Left cardiac atrium (tissue), 4 donors: ENCODE measurements around the gene COX7A2L. TPM values are rescaled to one million over a fixed set of nuclear protein-coding genes. Genes with fewer than 3 reads are reported as not detected.
"Not testable (repeated sequence)": the region's sequence is repeated elsewhere in the genome, so short reads cannot be mapped to it uniquely, and the experiment has no call there.

Source experiments
- ATAC-seq, 2 donors: fragments of 200-7000 bp; cut with Tn5 transposase; one replicate each; pipeline ENCODE4 v1.9.1; 2020; ENCODE audit warnings: mild to moderate bottlenecking in 2 of 2, moderate library complexity in 2 of 2
- DNase-seq: peaks from one replicate; pipeline ENCODE4 v3.0.0-alpha.2; 2020
- intact Hi-C, 2 donors: fragments of 100-400 bp; cut with DNase I; formaldehyde crosslinking; loops; one replicate each; pipeline versions ENCODE4 v1.14.1 to v1.15.1; 2022 to 2023
- total RNA-seq, 2 donors: library from RNA; stranded (reverse); fragmentation: NEBNext Ultra II Directional; extraction: Animal tissue kit (Norgen Biotek cat#: 25700); gene quantifications; one replicate each; pipeline ENCODE4 v1.2.1, GENCODE V29; 2021
- donor health status: DM: no; HTN: yes; CAD: no.
- donor health status: DM: no; HTN: yes; CAD: no; lungs with severe emphysema.
- donor health status: DM: yes; HTN: yes; CAD: no.
- donor health status: Dilated cardiomyopathy.

The COX7A2L gene
- total RNA-seq, 2 donors from 2014 or later: 86.7 to 101 TPM

DNA sequence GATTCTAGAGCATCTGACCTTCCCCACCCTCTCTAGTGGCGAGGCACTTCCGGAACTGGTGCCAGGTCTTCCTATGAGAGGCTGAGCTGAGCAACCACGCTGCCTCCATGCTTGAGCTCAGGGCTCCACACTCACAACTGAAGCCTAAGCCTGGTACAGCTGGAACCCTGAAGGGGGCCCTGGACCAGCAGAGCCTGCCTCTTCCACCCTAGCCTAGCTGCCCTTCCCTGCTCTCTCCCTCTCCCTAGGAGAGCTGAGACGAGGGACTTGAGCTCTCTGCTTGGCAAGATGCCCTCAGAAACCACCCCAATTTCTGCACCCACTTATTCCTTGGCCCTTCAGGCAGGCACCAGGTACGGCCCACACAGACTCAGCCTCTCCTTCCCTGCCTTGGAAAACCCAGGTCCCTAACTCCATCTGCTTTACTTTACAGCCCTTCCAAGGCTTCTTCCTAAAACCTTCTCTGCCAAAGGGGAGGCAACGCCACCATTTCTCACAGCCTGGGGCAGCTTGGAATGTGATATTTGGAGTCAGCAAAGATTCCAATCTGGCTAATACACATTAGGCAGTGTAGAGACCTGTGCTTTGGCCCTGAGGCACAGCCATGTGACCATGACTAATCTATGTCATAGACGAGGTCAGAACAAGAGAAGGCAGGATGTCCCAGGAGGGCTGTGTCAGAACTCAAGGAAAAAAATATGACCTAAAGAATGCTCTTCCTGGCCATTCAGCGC lies 18.8 kb downstream of the COX7A2L start:
- intact Hi-C loops: no loop called here
- ATAC-seq (peak; percentile 82 to 87), DNase-seq (no peak)

DNA sequence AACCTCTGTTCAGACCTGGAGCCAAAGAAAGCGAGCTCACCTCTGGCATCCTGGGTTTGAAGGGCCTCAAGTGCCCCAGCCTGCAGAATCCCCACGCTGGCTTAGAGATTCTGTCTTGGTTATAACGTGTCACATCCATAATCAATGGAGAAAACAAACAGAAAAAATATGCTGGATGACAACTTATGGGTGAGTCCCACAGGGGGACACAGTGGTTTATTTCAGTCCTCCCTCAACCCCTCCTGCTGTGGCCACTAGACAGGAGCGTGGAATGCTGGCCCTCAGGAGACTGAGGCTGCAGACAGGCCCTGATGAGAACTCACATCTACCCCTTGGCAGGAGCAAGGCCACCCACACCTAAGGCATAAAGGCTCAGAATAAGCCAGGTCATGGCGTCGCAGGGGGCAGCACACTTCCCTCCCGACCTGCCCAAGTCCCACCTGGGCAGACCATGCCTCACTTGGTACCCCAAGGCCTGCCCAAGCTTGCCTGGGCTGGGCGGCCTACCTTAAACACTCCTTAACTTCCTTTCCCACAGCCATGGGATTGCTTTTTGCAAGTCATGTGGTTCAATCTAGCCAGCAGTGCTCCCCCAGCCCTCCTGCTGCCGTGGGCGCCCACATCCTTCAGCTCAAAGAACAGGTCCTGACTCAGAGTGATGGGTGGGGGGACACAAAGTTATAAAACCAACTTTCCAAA lies 19.9 kb downstream of the COX7A2L start:
- no peak for DNase-seq

DNA sequence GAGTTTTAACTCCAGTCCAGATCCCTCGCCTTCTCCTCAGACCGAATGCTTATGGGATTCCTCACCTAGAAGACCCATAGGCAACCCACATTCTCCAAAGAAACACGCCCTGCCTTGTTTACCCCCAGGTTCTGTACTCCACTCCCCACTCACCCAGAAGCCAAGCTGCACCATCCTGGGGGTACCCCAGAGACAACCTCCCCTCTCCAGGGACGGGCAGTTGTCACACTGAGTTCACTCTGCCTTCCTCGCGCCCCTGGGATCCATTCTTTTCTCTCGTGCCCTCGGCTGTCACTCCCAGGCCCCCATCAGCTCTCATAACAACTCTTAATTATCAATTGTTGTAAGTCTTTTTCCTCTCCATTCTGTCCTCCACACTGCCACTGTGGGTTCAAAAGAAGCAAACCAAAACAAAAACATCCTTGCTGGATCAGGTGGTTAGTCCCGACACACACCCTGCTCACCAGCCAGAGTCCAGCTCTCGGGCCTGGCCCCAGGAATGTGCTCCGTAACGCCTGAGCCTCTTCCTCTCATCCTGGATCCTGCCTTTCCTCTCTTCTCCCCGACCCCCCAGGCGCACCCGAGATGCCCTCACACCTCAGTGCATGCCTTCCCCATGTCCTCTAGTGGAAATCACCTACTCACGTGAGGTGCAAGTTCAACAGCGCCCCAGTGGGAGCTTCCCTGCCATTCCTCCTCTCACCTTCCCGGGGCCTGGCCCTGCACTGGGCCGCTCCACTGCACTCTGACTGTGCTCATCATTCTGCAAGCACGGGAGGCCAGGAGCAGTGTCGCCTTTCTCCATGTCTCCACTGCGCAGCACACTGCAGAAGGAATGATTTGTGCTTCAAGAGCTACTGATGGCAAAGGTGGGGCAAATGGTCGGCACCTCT lies 20.7 kb downstream of the COX7A2L start:
- no peak for DNase-seq
- intact Hi-C loops: no loop called here
- ATAC-seq: no peak

More for the DNA sequence above, 19.9 kb downstream of the COX7A2L start:
- no peak for ATAC-seq
- intact Hi-C loops: no loop called here

DNA sequence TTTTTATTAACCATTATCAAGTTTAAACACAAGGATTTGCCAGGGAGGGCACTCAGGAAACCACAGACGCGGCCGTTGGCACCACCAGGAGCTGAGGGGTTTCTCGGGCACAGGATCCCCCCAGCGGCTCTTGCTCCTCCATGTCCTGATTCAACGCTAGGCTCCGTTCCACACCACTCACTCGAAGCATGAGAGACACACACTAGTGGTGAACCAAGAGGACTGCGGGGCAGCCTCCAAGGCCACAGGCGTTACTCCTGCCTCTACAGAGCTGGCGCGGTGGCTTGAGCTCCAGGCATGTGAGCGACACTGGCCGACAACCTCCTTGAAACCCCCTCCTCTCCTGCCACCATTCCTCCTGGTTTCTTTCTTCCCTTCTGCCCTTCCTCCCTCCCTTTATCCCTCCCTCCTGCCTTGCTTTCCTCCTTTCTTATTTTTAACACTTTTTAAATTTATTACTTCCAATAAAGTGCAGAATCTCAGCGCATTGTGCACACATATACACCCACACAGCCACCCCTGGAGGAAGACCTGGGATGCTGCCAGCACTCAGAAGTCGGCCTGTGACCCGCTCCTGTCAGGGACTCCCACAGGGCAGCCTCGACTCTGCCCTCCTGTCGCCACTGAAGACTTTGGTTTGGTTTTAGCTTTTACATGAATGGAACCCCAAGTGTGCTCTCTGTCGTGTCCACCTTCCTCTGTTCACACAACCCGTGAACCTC lies 21.7 kb downstream of the COX7A2L start:
- intact Hi-C loops: no loop called here
- DNase-seq (no peak), ATAC-seq (no peak)

DNA sequence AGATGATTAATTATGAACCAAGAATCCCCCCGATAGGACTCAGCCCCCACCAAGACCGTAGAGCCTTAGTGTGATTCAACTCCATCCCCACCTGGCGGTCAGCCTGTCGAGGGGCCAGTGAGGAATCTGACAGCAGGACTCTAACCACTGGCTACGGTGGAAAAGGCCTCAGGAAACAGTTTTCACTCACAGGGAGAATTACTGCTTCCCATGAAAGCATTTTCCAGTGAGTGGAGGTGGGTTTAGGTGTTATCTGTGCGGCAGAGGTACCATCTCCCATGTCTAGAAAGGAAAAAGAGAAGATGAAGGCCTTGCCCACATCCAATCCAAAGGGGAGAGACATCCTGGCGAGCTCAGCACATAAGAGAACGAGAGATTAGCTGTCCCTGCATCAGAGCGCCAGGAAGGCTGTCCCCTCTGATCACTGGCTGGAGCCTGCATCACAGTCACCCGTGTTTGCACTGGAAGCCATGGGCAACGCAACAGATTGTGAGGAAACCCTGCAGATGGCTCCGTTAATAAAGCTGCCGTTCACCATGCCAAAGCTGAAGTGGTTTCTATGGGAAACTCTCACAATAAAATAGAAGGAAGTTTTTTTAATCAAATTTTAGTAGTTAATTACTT lies 22.3 kb downstream of the COX7A2L start:
- ATAC-seq (no peak), DNase-seq (no peak)
- intact Hi-C loops: no loop called here

DNA sequence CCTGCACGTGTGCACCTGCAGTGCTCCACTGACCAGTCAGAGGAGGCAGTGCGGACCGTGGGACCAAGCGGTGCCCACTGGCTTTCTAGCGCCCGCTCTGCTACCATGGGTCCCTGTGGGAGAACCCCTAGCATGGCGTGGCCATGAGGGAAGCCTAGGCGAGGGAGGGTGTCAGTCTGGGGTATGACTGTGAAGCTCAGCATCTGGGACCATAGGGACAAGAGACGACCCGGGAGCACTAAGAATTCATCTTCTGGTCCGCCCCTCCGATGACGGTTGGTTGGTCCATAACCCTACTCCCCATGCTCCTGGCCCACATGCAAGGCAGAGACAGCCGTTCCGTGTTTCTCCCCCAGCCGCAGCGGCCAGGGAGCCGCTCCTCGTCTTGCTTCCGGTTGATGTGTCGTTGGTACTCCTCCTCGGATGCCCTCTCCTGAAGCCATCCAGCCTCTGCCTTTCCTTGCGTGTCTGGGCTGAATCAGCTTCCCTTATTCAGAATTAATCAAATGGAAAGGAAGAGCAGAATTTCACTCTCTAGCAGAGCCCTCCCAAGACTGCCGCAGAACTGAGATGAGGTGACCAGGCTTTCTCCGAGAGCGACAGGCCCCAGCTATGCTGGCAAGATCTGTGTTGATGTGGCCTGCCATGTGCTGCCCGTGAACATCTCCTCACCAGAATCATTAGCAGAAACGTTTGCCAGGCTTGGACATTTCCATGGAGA lies 23.0 kb downstream of the COX7A2L start:
- DNase-seq (no peak), ATAC-seq (no peak)
- intact Hi-C loops: no loop called here

DNA sequence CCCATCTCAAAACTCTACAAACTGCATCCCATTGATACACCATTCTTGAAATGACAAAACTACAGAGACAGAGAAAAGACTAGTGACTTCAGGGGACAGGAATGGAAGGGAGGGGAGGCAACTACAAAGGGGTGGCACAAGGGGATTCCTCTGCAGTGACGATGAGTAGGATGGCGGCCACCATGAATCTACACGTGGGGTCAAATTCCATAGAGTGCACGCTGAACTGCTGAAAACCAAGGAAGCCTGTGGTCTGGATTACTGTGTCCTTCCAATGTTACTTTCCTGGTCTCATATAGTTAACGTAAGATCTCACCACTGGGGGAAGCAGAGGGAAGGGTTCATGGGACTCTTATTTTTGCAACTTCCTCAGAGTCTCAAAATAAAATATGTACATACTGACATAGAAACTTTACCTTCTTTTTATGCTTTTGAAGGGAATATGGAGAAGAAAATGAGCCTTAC lies 23.6 kb downstream of the COX7A2L start:
- intact Hi-C loops: no loop called here
- no peak for ATAC-seq
- no peak for DNase-seq

GRCh38 chr2:42336361-42336965 lies 24.6 kb downstream of the COX7A2L start:
- intact Hi-C loops: no loop called here
- DNase-seq: no peak
- ATAC-seq: no peak

- no peak for DNase-seq
- ATAC-seq: no peak
- intact Hi-C loops: no loop called here
Measured at GRCh38 chr2:42335514-42336104, 25.4 kb downstream of the COX7A2L start.

GRCh38 chr2:42334865-42335264 lies 26.2 kb downstream of the COX7A2L start:
- intact Hi-C loops, ATAC-seq, DNase-seq: not testable (repeated sequence)

DNA sequence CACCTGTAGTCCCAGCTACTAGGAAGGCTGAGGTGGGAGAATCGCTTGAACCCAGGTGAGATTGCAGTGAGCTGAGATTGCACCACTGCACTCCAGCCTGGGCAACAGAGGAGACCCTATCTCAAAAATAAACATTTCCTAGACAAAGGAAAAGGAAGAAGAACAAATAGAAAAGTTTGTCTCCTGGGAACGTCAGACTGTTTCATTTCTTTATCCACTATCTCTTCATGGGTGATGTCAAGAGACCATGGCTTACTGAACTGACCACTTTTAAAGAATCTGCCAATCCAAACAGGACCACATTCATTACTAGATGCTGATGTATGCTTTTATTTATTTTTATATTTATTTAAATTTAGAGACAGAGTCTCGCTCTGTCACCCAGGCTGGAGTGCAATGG lies 26.8 kb downstream of the COX7A2L start:
- DNase-seq: no peak
- ATAC-seq: no peak
- intact Hi-C loops: no loop called here

GRCh38 chr2:42333579-42333978 lies 27.4 kb downstream of the COX7A2L start:
- ATAC-seq (no peak), DNase-seq (no peak)
- intact Hi-C loops: no loop called here

DNA sequence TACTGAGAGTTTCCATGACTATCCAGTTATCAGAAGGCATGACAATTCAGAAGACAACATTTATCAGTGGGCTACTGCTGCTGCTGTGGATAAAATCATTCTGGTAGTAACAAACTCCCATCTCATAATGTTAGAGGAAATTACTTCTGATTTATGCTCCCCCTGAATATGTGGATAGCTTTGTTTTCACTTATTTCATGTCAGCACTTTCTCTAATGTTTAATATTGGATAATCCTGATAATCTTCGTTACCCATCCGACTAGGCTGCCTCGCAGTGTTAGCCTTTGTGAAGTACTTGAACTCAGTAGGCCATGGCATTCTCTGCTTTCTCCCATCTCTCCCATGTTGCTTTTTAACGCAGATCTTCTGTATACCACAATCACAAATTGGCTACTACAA lies 28.4 kb downstream of the COX7A2L start:
- no peak for DNase-seq
- intact Hi-C loops: no loop called here
- ATAC-seq: no peak

DNA sequence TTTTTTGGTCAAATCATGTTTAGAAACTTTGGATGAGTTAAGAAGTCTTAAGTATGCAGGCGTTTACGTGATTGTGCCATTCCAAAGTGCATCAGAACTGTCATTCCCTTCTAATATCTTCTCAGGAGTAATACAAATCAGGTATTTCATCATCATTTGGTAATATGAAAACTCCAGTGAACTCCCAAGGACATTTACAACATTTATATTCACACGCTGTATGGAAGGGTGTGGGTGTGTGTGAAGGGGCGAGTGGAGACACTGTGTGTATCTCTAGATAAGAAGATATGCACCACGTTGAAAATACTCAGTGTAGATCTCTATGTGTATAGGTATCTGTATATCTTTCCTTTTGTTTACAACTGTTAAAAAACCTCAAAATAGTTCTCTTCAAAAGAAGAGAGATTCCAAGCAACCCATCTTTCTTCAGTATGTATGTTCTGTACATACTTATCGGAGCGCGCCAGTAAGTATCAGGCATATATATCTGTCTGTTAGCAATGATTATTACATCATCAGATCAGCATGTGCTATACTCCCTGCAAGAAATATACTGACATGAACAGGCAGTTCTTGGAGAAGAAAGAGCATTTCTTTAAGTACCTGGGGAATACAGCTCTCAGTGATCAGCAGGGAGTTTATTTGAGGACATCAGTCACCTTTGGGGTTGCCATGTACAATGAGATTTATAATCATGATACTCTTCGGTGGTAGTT lies 29.3 kb downstream of the COX7A2L start:
- no peak for DNase-seq
- ATAC-seq: peak in 1 of 2 donors; percentile 23
- intact Hi-C loops: no loop called here

GRCh38 chr2:42329736-42330135 lies 31.3 kb downstream of the COX7A2L start:
- ATAC-seq (no peak), DNase-seq (no peak)
- intact Hi-C loops: loop anchor here (5.0 to 10.0 kb wide), 2 partner anchors 232 to 235 kb away; no protein-coding TSS in a partner anchor

DNA sequence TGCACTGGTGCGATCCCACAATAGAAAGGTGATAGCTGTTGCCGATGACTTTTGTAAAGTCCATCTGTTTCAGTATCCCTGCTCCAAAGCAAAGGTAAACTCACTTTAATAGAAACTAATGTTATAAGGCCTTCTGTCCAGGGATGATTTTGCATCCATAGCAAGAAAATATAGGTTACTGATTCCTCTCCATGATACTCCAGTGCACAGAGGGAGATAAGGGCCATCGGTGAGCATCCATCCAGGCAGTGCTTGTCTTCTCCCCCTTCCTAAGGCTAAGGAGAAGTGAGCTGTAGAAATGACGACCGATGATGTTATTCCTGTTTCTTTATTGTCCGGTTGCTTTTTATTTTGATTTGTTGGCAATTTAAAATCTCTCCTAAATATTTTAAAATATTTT lies 32.1 kb downstream of the COX7A2L start:
- intact Hi-C loops: loop anchor here (5.0 to 10.0 kb wide), 2 partner anchors 232 to 234 kb away; no protein-coding TSS in a partner anchor
- ATAC-seq (no peak), DNase-seq (no peak)
